Measurements from ENCODE around the gene GPHB5. TPM values are rescaled to one million over a fixed set of nuclear protein-coding genes. Genes with fewer than 3 reads are reported as not detected.
"Not testable (repeated sequence)": the region's sequence is repeated elsewhere in the genome, so short reads cannot be mapped to it uniquely, and the experiment has no call there.

The GPHB5 gene
- total RNA-seq, result not detected
- long read RNA-seq, result 0 reads

- intact Hi-C loops (cut with DNase I), result no loop called here
- no peak for ATAC-seq
- no peak for DNase-seq
These were observed at the start of gene GPHB5 for GRCh38 chr14:63318835-63319234. Gene GPHB5, minus strand, starts transcription at chr14:63318935. Its CDS starts 1,086 bp downstream, at chr14:63317849.

- ATAC-seq, result no peak
- intact Hi-C loops (cut with DNase I), result no loop called here
- no peak for DNase-seq
These were observed 49.1 kb upstream of the GPHB5 start for GRCh38 chr14:63367742-63368364.

- DNase-seq, result no peak
- ATAC-seq, result no peak
- intact Hi-C loops (cut with DNase I), result no loop called here
These were observed 43.7 kb upstream of the GPHB5 start for GRCh38 chr14:63362389-63362819.

- intact Hi-C loops (cut with DNase I), result no loop called here
- no peak for DNase-seq
- ATAC-seq, result no peak
These were observed 43.1 kb upstream of the GPHB5 start for GRCh38 chr14:63361790-63362189.

DNA sequence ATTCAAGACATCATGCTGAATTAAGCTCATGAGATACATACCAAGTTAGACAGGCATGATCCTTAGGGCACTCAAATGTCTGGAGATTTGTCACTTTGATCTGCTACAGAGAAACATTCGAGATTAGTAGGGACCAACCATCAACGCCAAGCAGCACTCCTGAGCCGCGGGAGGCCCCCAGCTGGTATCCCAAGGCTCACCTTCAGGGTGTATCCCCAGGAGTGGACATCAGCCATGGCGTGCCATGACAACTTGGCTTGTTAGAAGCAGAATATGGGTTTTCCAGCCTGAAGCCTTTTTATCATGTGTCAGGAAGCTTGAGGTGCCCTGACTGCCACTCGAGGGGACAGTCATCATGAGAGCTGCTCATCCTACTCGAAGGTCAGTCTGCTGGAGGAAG lies 39.1 kb upstream of the GPHB5 start:
- intact Hi-C loops (cut with DNase I), result no loop called here
- DNase-seq (no peak), ATAC-seq (no peak)

- ATAC-seq (no peak), DNase-seq (no peak)
- intact Hi-C loops (cut with DNase I), result no loop called here
These were observed 27.1 kb upstream of the GPHB5 start for GRCh38 chr14:63345826-63346225.

DNA sequence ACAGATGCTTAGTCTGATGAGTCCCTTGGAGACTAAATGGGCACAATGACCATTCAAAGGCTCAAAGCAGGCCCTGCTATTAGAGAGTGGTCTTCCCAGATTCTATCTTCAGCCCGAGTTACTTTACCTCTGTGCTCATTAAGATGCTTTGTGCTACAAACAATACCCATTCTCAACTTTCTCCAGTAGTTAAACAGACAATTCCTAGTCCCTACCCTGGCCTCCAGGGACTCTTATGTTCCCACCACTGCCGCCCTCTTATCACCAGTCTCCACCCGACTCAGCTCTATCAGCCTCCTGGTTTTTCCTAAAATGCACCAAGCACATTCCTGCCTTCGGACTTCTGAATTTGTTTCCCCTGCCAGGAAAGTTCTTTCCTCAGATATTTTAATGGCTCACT lies 25.6 kb upstream of the GPHB5 start:
- DNase-seq (no peak), ATAC-seq (no peak)
- intact Hi-C loops (cut with DNase I), result no loop called here

DNA sequence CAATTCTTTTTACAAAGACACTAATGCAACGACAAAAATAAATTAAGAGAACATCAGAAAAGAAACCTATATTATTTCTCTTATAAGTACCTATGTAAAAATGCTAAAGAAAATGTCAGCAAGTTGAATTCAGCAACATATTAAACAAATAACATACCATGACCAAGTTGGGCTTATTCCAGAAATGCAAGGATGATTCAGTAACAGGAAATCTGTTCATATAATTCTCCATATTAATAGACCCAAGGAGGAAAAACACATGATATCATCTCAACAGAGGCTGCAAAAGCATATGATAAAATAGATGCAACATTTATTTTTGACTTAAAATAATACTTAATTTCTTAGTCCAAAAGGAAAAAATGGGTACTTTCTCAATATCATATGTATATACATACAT lies 25.1 kb upstream of the GPHB5 start:
- intact Hi-C loops (cut with DNase I), result no loop called here
- DNase-seq, result no peak
- no peak for ATAC-seq

- intact Hi-C loops (cut with DNase I), result no loop called here
These were observed 23.6 kb upstream of the GPHB5 start for GRCh38 chr14:63342371-63342770.

GRCh38 chr14:63328787-63329737 lies 10.3 kb upstream of the GPHB5 start:
- no peak for ATAC-seq
- intact Hi-C loops (cut with DNase I), result no loop called here

More at GRCh38 chr14:63342371-63342770, 23.6 kb upstream of the GPHB5 start:
- ATAC-seq (no peak), DNase-seq (no peak)

DNA sequence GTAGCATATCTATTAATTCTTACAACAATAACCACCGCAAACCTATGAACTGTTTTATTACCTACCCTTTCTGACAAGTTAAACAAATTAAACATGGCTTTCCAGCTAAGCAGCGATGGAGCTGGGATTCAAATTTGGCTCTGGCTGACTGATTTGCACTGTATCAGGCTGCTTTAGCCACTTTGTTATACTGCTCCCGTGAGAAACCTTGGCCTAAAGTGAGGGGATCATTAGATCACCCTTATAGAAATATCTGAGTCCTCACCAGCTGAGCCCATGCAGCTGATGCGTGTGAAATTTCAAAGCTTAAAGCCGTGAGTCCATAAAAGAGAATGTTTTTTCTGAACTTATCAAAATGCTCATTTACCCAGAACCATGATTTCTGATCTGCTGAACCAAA lies 8.1 kb upstream of the GPHB5 start:
- DNase-seq, result no peak
- intact Hi-C loops (cut with DNase I), result no loop called here
- no peak for ATAC-seq

More at GRCh38 chr14:63328787-63329737, 10.3 kb upstream of the GPHB5 start:
- DNase-seq, result no peak

DNA sequence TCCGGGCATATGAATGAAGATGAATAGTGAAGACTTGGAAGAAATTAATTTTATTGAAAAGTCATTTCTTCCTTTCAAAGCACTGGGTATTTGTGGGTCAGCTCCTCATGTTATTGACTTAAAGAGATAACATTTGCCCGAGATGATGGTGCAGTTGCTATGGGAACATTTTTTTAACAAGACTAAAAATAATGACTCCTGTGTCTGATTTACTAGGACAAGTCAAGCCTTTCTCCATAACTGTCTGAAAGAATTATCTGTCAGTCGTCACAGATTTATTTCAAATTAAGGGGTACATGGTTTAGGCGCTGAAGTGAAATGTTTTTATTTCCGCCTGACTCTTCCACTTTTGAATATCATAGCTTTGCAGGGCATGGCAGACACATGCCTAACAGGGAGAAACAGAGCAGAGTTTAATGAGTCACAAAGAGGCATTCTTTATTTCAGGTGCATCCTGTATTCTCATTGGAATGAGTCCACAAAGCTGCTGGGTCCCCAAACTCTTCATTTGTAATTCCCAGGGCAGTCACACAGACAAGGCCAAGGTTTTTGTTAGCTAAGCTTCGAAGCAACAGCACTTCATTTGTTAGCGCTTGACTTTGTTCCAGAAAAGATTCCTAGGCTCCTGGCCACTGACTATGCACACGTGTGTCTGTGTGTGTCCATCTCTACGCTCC lies 4.3 kb upstream of the GPHB5 start:
- DNase-seq (no peak), ATAC-seq (no peak)
- intact Hi-C loops (cut with DNase I), result no loop called here

- no peak for DNase-seq
- intact Hi-C loops (cut with DNase I), result no loop called here
- no peak for ATAC-seq
These were observed 3.7 kb upstream of the GPHB5 start for GRCh38 chr14:63322472-63322871.

DNA sequence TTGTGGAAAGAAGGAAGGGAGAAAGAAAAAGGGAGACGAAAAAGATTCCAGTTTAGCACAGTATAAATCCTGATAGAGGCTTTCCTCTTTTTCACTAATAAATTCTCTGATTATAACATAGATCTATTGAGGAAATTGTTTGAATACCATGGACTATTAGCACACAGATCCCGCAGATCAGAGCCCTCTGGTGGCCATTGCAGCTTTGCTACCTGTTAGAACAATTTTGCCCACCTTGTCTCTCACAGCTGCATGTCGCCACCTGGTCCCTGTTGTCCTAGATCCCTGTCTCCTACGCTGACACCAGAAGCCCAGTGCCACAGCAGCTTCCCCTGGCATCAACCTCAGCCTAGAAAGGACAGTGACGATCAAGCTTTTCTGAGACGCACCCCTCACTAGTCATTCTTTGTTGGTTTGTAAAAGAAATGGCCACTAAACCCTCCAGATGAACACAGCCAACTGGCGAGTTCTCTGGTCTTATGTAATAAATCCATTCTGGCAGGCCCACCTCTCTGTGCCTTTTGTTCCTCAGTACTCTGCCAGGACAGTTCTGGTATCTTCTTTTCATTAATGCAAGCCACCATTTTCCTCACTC lies 9.9 kb downstream of the GPHB5 start:
- ATAC-seq, result no peak
- intact Hi-C loops (cut with DNase I), result no loop called here

GRCh38 chr14:63304429-63304828 lies 14.3 kb downstream of the GPHB5 start:
- ATAC-seq; intact Hi-C loops (cut with DNase I); DNase-seq: not testable (repeated sequence)

More for the DNA sequence above, 9.9 kb downstream of the GPHB5 start:
- DNase-seq, result no peak

DNA sequence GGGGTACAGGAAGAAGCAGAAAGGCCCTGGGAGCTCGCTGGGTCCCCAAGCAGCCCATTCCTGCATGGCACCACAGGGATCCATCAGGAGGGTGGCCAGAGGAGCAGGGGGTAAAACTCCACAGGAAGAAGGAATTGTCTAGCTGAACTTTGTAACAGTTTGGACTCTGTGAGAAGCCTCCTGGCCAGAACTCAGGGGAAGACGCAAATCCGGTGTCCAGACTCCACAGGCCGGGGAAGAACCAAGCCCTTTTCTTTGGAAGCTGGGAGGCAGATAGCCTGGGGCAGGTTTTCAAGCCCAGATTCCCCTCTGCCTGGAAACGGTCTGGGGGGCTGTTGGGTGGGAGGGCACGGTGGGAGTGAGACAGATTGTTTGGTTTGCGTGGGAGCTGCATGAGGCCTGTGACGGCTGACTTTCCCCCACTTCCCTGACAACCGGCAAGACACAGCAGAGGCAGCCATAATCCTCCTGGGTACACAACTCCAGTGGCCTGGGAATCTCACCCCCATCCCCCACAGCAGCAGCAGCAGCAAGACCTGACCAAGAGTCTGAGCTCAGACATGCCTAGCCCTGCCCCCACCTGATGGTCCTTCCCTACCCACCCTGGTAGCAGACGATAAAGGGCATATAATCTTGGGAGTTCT lies 16.7 kb downstream of the GPHB5 start:
- ATAC-seq, result no peak
- DNase-seq, result no peak
- intact Hi-C loops (cut with DNase I), result no loop called here

DNA sequence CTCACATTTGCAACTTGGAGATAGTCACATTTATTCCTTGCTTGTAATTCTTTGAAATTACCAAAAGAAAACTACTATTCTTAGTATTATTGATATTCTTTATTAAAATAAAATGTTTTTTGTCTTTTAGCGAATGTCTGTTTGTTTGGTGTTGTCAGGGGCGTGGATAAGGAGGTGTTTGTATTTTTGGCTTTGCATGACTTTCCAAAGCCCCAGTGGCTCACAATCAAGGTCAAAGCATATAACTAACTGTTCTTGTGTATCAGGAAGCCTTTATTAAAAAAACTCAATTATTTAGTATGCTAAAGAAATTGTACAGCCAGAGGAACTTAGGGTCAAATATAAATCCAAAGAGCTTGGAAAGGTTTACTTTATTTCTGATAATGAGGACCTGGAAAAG lies 17.9 kb downstream of the GPHB5 start:
- ATAC-seq (peak in 1 of 2 donors; percentile 23), DNase-seq (no peak)
- intact Hi-C loops (cut with DNase I), result no loop called here

- intact Hi-C loops (cut with DNase I), result no loop called here
- ATAC-seq (no peak), DNase-seq (no peak)
These were observed 19.2 kb downstream of the GPHB5 start for GRCh38 chr14:63299351-63300110.
